Measurements from ENCODE around the gene KIF26B. TPM values are rescaled to one million over a fixed set of nuclear protein-coding genes. Genes with fewer than 3 reads are reported as not detected.

The KIF26B gene
- total and polyA plus RNA-seq, 2 experiments from 2014 or later: 2.5 to 8.0 TPM

DNA sequence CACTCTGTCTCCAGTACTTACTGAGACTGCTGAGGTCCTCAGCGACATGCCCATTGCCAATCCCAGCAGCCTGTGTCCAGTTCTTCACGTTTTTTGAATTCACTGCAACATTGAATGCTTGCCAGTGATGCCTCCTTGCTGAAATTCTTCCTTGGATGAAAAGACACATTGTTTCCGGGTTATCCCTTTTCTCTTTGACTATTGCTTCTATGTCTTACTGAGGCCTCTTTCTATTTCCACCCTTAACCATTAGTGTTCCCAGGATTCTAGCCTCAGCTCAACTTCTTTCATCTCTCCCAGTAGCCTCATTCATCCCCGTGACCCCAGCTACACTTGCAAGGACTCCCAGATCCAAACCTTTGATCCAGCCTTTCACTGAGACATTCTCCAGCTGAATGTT, 46.5 kb upstream of the KIF26B start:
- DNase-seq: no peak
- no peak overlapping the region for H3K27ac ChIP-seq
- in situ Hi-C loops (cut with MboI): no loop called here
- H3K36me3 ChIP-seq (ENCODE audit: low read depth): no peaks in the 10 kb centered on the region
- no peaks in the 10 kb centered on the region for H3F3A ChIP-seq (ENCODE audit: insufficient read depth)
- 67 to 75% methylated on average over 4 of the region's 4 CpGs for WGBS, 2 experiments (ENCODE audit: low coverage in 1 of 2, low lambda C conversion rate in 2 of 2, missing lambda C conversion rate in 2 of 2)
- no peaks in the 10 kb centered on the region for H3K79me2 ChIP-seq (ENCODE audit: insufficient read depth)
- no peaks in the 10 kb centered on the region for H3K4me1 ChIP-seq (ENCODE audit: insufficient read depth)
- H2AFZ ChIP-seq: no peak overlapping the region
- no peaks in the 10 kb centered on the region for H4K20me1 ChIP-seq (ENCODE audit: insufficient read depth)
- TF ChIP-seq EZH2phosphoT487 (IDR thresholded peaks at IDR 0.05; ENCODE audit: insufficient read depth, low read depth): no peak
- no peak for TF ChIP-seq EZH2 (IDR thresholded peaks at IDR 0.05; ENCODE audit: insufficient read depth, poor library complexity, severe bottlenecking)
- no peaks in the 10 kb centered on the region for H3K9me2 ChIP-seq (ENCODE audit: insufficient read depth)
- H3K4me2 ChIP-seq (ENCODE audit: unreplicated experiment): no peak overlapping the region
- H3K9me3 ChIP-seq (ENCODE audit: low read depth): no peaks in the 10 kb centered on the region
- no peaks in the 10 kb centered on the region for H3K27me3 ChIP-seq (replicated peaks; ENCODE audit: insufficient read depth)
- H3K4me3 ChIP-seq: no peak overlapping the region
- H3K9ac ChIP-seq: no peak overlapping the region

GRCh38 chr1:245108909-245109308, 45.9 kb upstream of the KIF26B start:
- WGBS, 2 experiments (ENCODE audit: low coverage in 1 of 2, low lambda C conversion rate in 2 of 2, missing lambda C conversion rate in 2 of 2): 62 to 65% methylated on average over 7 of the region's 7 CpGs
- H3K4me1 ChIP-seq (ENCODE audit: insufficient read depth): no peaks in the 10 kb centered on the region
- no peak for DNase-seq
- no peaks in the 10 kb centered on the region for H3F3A ChIP-seq (ENCODE audit: insufficient read depth)
- H3K9ac ChIP-seq: no peak overlapping the region
- no peak overlapping the region for H3K4me3 ChIP-seq
- no peaks in the 10 kb centered on the region for H3K36me3 ChIP-seq (ENCODE audit: low read depth)
- no peaks in the 10 kb centered on the region for H3K27me3 ChIP-seq (replicated peaks; ENCODE audit: insufficient read depth)
- no peaks in the 10 kb centered on the region for H3K9me2 ChIP-seq (ENCODE audit: insufficient read depth)
- in situ Hi-C loops (cut with MboI): no loop called here
- no peaks in the 10 kb centered on the region for H3K79me2 ChIP-seq (ENCODE audit: insufficient read depth)
- H4K20me1 ChIP-seq (ENCODE audit: insufficient read depth): no peaks in the 10 kb centered on the region
- no peaks in the 10 kb centered on the region for H3K9me3 ChIP-seq (ENCODE audit: low read depth)
- H3K27ac ChIP-seq: no peak overlapping the region
- no peak overlapping the region for H2AFZ ChIP-seq
- no peak for TF ChIP-seq EZH2 (IDR thresholded peaks at IDR 0.05; ENCODE audit: insufficient read depth, poor library complexity, severe bottlenecking)
- no peak for TF ChIP-seq EZH2phosphoT487 (IDR thresholded peaks at IDR 0.05; ENCODE audit: insufficient read depth, low read depth)
- no peak overlapping the region for H3K4me2 ChIP-seq (ENCODE audit: unreplicated experiment)

GRCh38 chr1:245110406-245110805, 44.4 kb upstream of the KIF26B start:
- no peaks in the 10 kb centered on the region for H3K36me3 ChIP-seq (ENCODE audit: low read depth)
- H3K9ac ChIP-seq: no peak overlapping the region
- H3K4me3 ChIP-seq: no peak overlapping the region
- TF ChIP-seq EZH2phosphoT487 (IDR thresholded peaks at IDR 0.05; ENCODE audit: insufficient read depth, low read depth): no peak
- no peaks in the 10 kb centered on the region for H3K4me1 ChIP-seq (ENCODE audit: insufficient read depth)
- DNase-seq: no peak
- no peaks in the 10 kb centered on the region for H3K27me3 ChIP-seq (replicated peaks; ENCODE audit: insufficient read depth)
- no peaks in the 10 kb centered on the region for H3K79me2 ChIP-seq (ENCODE audit: insufficient read depth)
- 98 to 100% methylated on average over 2 of the region's 2 CpGs for WGBS, 2 experiments (ENCODE audit: low coverage in 1 of 2, low lambda C conversion rate in 2 of 2, missing lambda C conversion rate in 2 of 2)
- no peaks in the 10 kb centered on the region for H3F3A ChIP-seq (ENCODE audit: insufficient read depth)
- H3K9me2 ChIP-seq (ENCODE audit: insufficient read depth): no peaks in the 10 kb centered on the region
- H3K4me2 ChIP-seq (ENCODE audit: unreplicated experiment): no peak overlapping the region
- in situ Hi-C loops (cut with MboI): no loop called here
- no peak overlapping the region for H2AFZ ChIP-seq
- no peaks in the 10 kb centered on the region for H4K20me1 ChIP-seq (ENCODE audit: insufficient read depth)
- no peaks in the 10 kb centered on the region for H3K9me3 ChIP-seq (ENCODE audit: low read depth)
- H3K27ac ChIP-seq: no peak overlapping the region

DNA sequence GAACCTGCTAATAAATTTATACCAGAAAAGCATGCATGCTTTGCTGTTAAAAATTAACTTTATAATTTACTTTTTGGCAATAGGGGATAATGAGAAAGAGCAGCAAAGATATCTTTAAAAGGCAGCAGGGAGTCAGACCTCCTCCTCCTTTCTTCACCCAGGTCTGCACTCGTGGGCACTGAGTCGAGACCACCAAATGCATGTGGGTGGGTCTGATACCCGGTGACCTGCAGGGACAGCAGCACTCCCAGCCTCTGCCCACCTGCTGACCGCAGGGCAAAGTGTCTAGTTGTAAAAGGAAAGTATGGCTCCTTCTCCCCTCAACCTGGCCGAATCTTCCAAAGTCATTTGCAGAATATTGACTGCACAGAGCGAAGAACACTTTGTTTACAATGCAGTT, 43.7 kb upstream of the KIF26B start:
- no peaks in the 10 kb centered on the region for H3K36me3 ChIP-seq (ENCODE audit: low read depth)
- DNase-seq: no peak
- in situ Hi-C loops (cut with MboI): no loop called here
- no peak for TF ChIP-seq EZH2phosphoT487 (IDR thresholded peaks at IDR 0.05; ENCODE audit: insufficient read depth, low read depth)
- no peak for TF ChIP-seq EZH2 (IDR thresholded peaks at IDR 0.05; ENCODE audit: insufficient read depth, poor library complexity, severe bottlenecking)
- H3K4me2 ChIP-seq (ENCODE audit: unreplicated experiment): no peak overlapping the region
- H2AFZ ChIP-seq: no peak overlapping the region
- H3K27ac ChIP-seq: no peak overlapping the region
- H3F3A ChIP-seq (ENCODE audit: insufficient read depth): no peaks in the 10 kb centered on the region
- no peaks in the 10 kb centered on the region for H3K79me2 ChIP-seq (ENCODE audit: insufficient read depth)
- H3K9me2 ChIP-seq (ENCODE audit: insufficient read depth): no peaks in the 10 kb centered on the region
- H3K4me1 ChIP-seq (ENCODE audit: insufficient read depth): no peaks in the 10 kb centered on the region
- H3K27me3 ChIP-seq (replicated peaks; ENCODE audit: insufficient read depth): no peaks in the 10 kb centered on the region
- H3K4me3 ChIP-seq: no peak overlapping the region
- H3K9ac ChIP-seq: no peak overlapping the region
- H4K20me1 ChIP-seq (ENCODE audit: insufficient read depth): no peaks in the 10 kb centered on the region
- 73% methylated on average over 6 of the region's 6 CpGs for WGBS, 2 experiments (ENCODE audit: low coverage in 1 of 2, low lambda C conversion rate in 2 of 2, missing lambda C conversion rate in 2 of 2)
- H3K9me3 ChIP-seq (ENCODE audit: low read depth): no peaks in the 10 kb centered on the region

DNA sequence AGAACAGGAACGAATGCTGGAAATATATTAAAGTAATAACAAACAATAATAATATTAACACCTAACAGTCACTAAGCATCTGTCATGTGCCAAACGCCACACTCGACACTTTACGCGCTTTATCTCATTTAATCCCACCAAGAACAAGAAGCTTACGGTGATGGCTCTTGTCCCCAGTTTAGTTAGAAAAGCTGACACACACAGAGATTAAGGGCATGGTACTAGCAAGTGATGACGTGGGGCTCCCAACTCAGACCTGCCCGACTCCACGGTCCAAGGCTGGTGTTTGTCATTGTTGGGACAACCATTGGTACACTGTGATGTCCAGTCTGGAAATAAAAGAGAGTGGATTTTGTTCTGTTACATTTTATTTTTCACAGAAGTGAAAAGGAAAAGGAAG, 41.1 kb upstream of the KIF26B start:
- in situ Hi-C loops (cut with MboI): no loop called here
- WGBS, 2 experiments (ENCODE audit: low coverage in 1 of 2, low lambda C conversion rate in 2 of 2, missing lambda C conversion rate in 2 of 2): 90 to 92% methylated on average over 9 of the region's 9 CpGs

More for the DNA sequence above, 41.1 kb upstream of the KIF26B start:
- H3K79me2 ChIP-seq (ENCODE audit: insufficient read depth): no peaks in the 10 kb centered on the region
- no peak overlapping the region for H2AFZ ChIP-seq
- no peak overlapping the region for H3K4me3 ChIP-seq
- no peak overlapping the region for H3K27ac ChIP-seq
- H3K4me2 ChIP-seq (ENCODE audit: unreplicated experiment): no peak overlapping the region
- no peaks in the 10 kb centered on the region for H3K9me2 ChIP-seq (ENCODE audit: insufficient read depth)
- no peaks in the 10 kb centered on the region for H3K27me3 ChIP-seq (replicated peaks; ENCODE audit: insufficient read depth)
- DNase-seq: no peak
- H3K4me1 ChIP-seq (ENCODE audit: insufficient read depth): no peaks in the 10 kb centered on the region
- no peaks in the 10 kb centered on the region for H3K9me3 ChIP-seq (ENCODE audit: low read depth)
- H3K36me3 ChIP-seq (ENCODE audit: low read depth): no peaks in the 10 kb centered on the region
- H3K9ac ChIP-seq: no peak overlapping the region
- no peaks in the 10 kb centered on the region for H4K20me1 ChIP-seq (ENCODE audit: insufficient read depth)
- no peaks in the 10 kb centered on the region for H3F3A ChIP-seq (ENCODE audit: insufficient read depth)
- TF ChIP-seq EZH2phosphoT487 (IDR thresholded peaks at IDR 0.05; ENCODE audit: insufficient read depth, low read depth) (no peak), EZH2 (IDR thresholded peaks at IDR 0.05; ENCODE audit: insufficient read depth, poor library complexity, severe bottlenecking) (no peak)

Measured in GM23248 (cell line).